Osteoblast (primary cell): ENCODE data around the gene AP4M1. TPM values are rescaled to one million over a fixed set of nuclear protein-coding genes. Genes with fewer than 3 reads are reported as not detected.

Experiments used
- DNase-seq: peaks from one replicate; pipeline ENCODE4 v3.0.0; 2011; ENCODE audit warnings: low spot score, mixed read lengths; ENCODE audit not compliant: insufficient read length; ENCODE audit errors: missing footprints
- H2AFZ ChIP-seq: 2 replicates; pipeline ENCODE4 v1.6.0; 2011; ENCODE audit warnings: mild to moderate bottlenecking, low read length
- H3K27ac ChIP-seq: 2 replicates; pipeline ENCODE4 v1.5.1; 2011; ENCODE audit warnings: mild to moderate bottlenecking, low read depth, low read length, moderate library complexity
- H3K27me3 ChIP-seq: 2 replicates; pipeline ENCODE4 v1.6.0; 2012; ENCODE audit warnings: mild to moderate bottlenecking, control low read depth, inconsistent platforms, low read length, moderate library complexity; ENCODE audit not compliant: insufficient read depth
- H3K36me3 ChIP-seq: 2 replicates; pipeline ENCODE4 v1.5.1; 2011; ENCODE audit warnings: mild to moderate bottlenecking, low read length, control low read depth, moderate library complexity; ENCODE audit not compliant: insufficient read depth
- H3K4me1 ChIP-seq: 2 replicates; pipeline ENCODE4 v1.5.1; 2011; ENCODE audit warnings: mild to moderate bottlenecking, low read length, control low read depth, moderate library complexity; ENCODE audit not compliant: insufficient read depth
- H3K4me2 ChIP-seq: 2 replicates; pipeline ENCODE4 v1.6.0; 2011; ENCODE audit warnings: mild to moderate bottlenecking, low read length; ENCODE audit not compliant: insufficient read depth
- H3K4me3 ChIP-seq: fragments of 200-600 bp; sonication (generic); 3 replicates; pipeline ENCODE4 v1.5.1; 2012; ENCODE audit warnings: mild to moderate bottlenecking, low read length, inconsistent platforms; ENCODE audit not compliant: insufficient read depth
- H3K79me2 ChIP-seq: 2 replicates; pipeline ENCODE4 v1.6.0; 2012; ENCODE audit warnings: mild to moderate bottlenecking, low read length, control low read depth, inconsistent platforms; ENCODE audit not compliant: insufficient read depth
- H3K9me3 ChIP-seq: 2 replicates; pipeline ENCODE4 v1.5.1; 2011; ENCODE audit warnings: low read depth, low read length, control low read depth
- H4K20me1 ChIP-seq: 2 replicates; pipeline ENCODE4 v1.6.0; 2012; ENCODE audit warnings: mild to moderate bottlenecking, low read length, control low read depth; ENCODE audit not compliant: insufficient read depth
- CTCF ChIP-seq: IDR thresholded peaks from 2 replicates; pipeline ENCODE4 v1.5.1; 2011; ENCODE audit warnings: mild to moderate bottlenecking, low read depth, low read length, moderate library complexity; ENCODE audit errors: extremely low read depth
- total RNA-seq: library from RNA; depleted of rRNA; stranded (reverse); fragments of >200 nt; gene quantifications from 2 replicates; pipeline ENCODE4 v1.2.3, GENCODE V29; 2012

The AP4M1 gene
- total RNA-seq, 1 donor: 19.5 TPM

DNA sequence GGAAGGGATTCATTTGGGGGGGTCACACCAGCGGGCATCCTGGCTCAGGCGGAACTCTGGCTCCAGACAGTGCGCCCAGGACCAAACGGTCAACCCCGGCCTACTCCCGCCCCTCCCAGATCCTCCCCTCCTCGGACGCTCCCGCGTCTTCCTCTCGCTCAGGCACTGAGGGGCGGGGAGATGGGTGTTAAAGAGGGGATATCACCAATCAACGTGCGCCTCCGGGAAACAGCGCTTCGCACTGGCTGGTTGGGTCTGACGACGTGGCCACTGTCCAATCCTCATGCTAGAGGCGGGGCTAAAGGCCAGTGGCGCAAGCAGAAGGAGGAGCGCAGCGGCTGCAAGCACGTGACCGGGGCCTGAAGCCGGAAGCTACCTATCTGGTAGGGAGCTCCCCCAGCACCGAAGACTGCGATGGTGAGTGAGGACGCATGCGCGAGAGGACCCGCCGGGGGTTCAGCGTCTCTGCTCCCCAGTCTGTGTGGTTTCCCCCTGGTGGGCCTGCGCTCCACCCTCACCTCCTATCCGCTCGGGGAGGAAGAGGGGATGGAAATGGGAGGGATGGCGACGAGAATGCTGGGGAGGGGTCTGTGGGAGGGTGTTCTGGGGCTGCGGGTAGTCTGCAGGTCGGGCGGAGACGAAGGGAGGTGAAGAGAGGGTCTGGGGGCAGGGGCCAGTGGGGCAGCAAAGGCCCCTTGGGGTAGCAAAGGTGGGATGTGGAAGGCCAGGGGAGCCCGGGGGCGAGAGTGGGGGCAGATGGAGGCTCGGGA, 47.3 kb downstream of the AP4M1 start, which contains the start of gene LAMTOR4:
Gene LAMTOR4, plus strand, starts transcription at position 360 of the 770 bp plus-strand sequence. Its CDS starts 55 bp downstream, at position 415.
- Histone ChIP-seq H3K27me3 (no peaks in the 10 kb centered on the region), H3K4me2 (peak within 1 kb of the TSS; percentile 90), H4K20me1 (peaks cover 3% of the 10 kb centered on the region), H3K9me3 (no peaks in the 10 kb centered on the region), H3K4me1 (peaks cover 9% of the 10 kb centered on the region), H3K4me3 (peak within 1 kb of the TSS; percentile 100), H3K36me3 (peaks cover 11% of the 10 kb centered on the region), H3K79me2 (peaks cover 38% of the 10 kb centered on the region), H2AFZ (peak within 1 kb of the TSS; percentile 98), H3K27ac (peak within 1 kb of the TSS; percentile 81)
- no peak for TF ChIP-seq CTCF
- peak; percentile 98 for DNase-seq

DNA sequence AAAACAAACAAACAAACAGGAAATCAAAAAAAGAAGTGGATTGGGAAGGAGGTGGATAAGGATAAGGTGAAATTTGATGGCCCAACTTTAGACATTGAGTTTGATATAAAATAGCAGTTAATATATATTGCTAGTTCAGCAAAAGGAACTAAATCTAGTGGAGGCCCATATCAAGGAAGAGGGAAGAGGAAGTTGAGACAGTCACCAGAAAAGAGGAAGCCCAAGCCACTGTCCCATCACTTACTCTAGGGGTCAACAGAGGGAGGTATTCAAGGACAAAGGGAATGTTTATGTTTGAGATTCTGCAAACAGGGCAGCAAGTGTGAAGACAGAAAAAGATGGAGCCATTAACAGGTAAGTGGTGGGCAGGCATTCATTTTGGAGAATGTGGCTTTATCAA, 51.0 kb downstream of the AP4M1 start:
- H3K4me3 ChIP-seq: no peak overlapping the region
- no peak overlapping the region for H2AFZ ChIP-seq
- no peak for TF ChIP-seq CTCF
- no peak overlapping the region for H3K4me2 ChIP-seq
- H4K20me1 ChIP-seq: peaks cover 24% of the 10 kb centered on the region
- H3K79me2 ChIP-seq: peaks cover 62% of the 10 kb centered on the region
- H3K4me1 ChIP-seq: peaks cover 15% of the 10 kb centered on the region
- H3K9me3 ChIP-seq: no peaks in the 10 kb centered on the region
- H3K27me3 ChIP-seq: no peaks in the 10 kb centered on the region
- H3K36me3 ChIP-seq: peaks cover 37% of the 10 kb centered on the region
- DNase-seq: peak; percentile 49
- no peak overlapping the region for H3K27ac ChIP-seq

GRCh38 chr7:100152937-100153666, 51.7 kb downstream of the AP4M1 start:
- H3K9me3 ChIP-seq: no peaks in the 10 kb centered on the region
- no peak overlapping the region for H3K4me2 ChIP-seq
- peaks cover 19% of the 10 kb centered on the region for H3K4me1 ChIP-seq
- H4K20me1 ChIP-seq: peaks cover 28% of the 10 kb centered on the region
- H3K79me2 ChIP-seq: peaks cover 69% of the 10 kb centered on the region
- peak; percentile 49 for DNase-seq
- H2AFZ ChIP-seq: no peak overlapping the region
- H3K27me3 ChIP-seq: no peaks in the 10 kb centered on the region
- H3K4me3 ChIP-seq: no peak overlapping the region
- H3K36me3 ChIP-seq: peaks cover 37% of the 10 kb centered on the region
- no peak overlapping the region for H3K27ac ChIP-seq
- TF ChIP-seq CTCF: no peak
